ENCODE measurements around the gene B3GLCT. TPM values are rescaled to one million over a fixed set of nuclear protein-coding genes. Genes with fewer than 3 reads are reported as not detected.

B3GLCT gene
- total RNA-seq, 4 donors from 2014 or later = 10.8 to 14.0 (median 11.8) TPM

DNA sequence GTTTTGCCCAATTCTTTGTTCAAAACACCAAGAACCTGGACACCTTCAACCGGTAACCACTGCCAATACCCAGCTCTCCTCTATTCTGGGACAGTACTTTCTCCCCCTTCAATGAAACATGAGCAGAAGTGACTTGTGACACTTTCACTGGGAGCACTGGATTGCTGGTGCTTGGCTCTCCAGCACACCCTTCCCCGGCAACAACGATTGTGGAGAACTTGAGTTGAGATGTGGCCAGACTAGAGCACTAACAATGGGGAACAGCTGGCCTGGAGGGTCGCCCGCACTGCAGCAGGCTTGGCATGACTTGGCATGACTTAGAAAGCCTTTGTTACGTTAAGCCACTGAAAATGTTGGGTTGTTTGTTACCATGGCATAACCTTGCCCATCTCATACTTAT, 7.5 kb upstream of the B3GLCT start:
- TF ChIP-seq, protein P1, sequence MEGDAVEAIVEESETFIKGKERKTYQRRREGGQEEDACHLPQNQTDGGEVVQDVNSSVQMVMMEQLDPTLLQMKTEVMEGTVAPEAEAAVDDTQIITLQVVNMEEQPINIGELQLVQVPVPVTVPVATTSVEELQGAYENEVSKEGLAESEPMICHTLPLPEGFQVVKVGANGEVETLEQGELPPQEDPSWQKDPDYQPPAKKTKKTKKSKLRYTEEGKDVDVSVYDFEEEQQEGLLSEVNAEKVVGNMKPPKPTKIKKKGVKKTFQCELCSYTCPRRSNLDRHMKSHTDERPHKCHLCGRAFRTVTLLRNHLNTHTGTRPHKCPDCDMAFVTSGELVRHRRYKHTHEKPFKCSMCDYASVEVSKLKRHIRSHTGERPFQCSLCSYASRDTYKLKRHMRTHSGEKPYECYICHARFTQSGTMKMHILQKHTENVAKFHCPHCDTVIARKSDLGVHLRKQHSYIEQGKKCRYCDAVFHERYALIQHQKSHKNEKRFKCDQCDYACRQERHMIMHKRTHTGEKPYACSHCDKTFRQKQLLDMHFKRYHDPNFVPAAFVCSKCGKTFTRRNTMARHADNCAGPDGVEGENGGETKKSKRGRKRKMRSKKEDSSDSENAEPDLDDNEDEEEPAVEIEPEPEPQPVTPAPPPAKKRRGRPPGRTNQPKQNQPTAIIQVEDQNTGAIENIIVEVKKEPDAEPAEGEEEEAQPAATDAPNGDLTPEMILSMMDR (IDR thresholded peaks at IDR 0.05) = no peak
- TF ChIP-seq POLR2A (IDR thresholded peaks at IDR 0.05) = no peak
- Histone ChIP-seq H3K4me3 (replicated peaks in 1 of 3) (no peak overlapping the region), H3K27ac (no peak overlapping the region), H3K36me3 (no peaks in the 10 kb centered on the region), H3K9me3 (no peaks in the 10 kb centered on the region), H3K4me1 (no peaks in the 10 kb centered on the region), H3K27me3 (no peaks in the 10 kb centered on the region)
- no peak for DNase-seq
- intact Hi-C loops (cut with DNase I) = no loop called here
- 83 to 88% methylated on average over 6 of the region's 6 CpGs for WGBS, 2 donors

DNA sequence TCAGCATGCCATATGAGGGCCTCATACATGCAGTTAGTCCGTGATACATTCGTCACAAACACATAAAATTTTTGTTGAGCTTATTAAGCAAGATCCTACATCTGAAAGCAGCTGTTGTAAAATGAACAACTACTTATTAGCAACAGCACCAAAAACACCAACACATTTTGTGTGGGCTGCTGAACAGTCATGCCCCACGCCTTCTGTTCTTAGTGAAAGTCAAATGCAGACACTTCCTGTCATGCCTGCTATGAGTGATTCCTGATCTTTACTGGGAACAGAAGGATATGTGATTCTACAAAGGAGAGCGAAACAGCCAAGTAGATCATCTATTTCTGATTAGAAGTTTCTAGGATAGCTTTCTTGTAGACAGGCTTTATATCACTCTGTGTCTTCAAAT, 4.2 kb upstream of the B3GLCT start:
- H3K27me3 ChIP-seq = no peaks in the 10 kb centered on the region
- 95 to 96% methylated on average over 4 of the region's 4 CpGs for WGBS, 2 donors
- H3K36me3 ChIP-seq = no peaks in the 10 kb centered on the region
- no peak for TF ChIP-seq POLR2A (IDR thresholded peaks at IDR 0.05)
- TF ChIP-seq, protein P1 (IDR thresholded peaks at IDR 0.05) = no peak
- no peak overlapping the region for H3K4me3 ChIP-seq (replicated peaks in 1 of 3)
- H3K27ac ChIP-seq = no peak overlapping the region
- H3K4me1 ChIP-seq = peaks cover 6 to 16% of the 10 kb centered on the region in 2 donors
- H3K9me3 ChIP-seq = no peaks in the 10 kb centered on the region
- intact Hi-C loops (cut with DNase I) = no loop called here
- no peak for DNase-seq

DNA sequence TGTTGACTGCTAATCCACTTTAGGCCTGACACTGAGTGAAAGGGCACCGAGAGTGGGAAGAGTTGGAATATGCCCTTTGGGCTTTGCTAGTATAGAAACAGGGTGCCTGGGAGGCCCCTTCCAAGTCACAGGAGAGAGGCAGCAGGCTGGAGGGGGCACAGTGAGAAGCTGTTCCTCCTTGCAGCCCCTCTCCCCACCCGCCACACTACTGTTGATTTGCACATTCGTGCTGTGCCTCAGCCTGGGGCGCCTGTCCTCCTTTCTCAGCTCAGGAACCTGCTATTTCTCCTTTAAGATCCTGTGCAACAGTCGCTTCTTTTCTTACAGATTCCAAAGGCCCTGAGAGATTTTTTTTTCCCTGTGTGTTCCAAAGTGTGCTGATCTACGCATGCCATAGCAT, 2.8 kb upstream of the B3GLCT start:
- Histone ChIP-seq H3K27ac (no peak overlapping the region), H3K27me3 (no peaks in the 10 kb centered on the region), H3K9me3 (no peaks in the 10 kb centered on the region), H3K4me1 (peaks cover 13 to 24% of the 10 kb centered on the region in 2 donors), H3K36me3 (no peaks in the 10 kb centered on the region), H3K4me3 (replicated peaks in 1 of 3) (no peak overlapping the region)
- intact Hi-C loops (cut with DNase I) = no loop called here
- TF ChIP-seq, protein P1 (IDR thresholded peaks at IDR 0.05) = no peak
- no peak for TF ChIP-seq POLR2A (IDR thresholded peaks at IDR 0.05)
- no peak for DNase-seq
- 93 to 96% methylated on average over 6 of the region's 6 CpGs for WGBS, 2 donors

DNA sequence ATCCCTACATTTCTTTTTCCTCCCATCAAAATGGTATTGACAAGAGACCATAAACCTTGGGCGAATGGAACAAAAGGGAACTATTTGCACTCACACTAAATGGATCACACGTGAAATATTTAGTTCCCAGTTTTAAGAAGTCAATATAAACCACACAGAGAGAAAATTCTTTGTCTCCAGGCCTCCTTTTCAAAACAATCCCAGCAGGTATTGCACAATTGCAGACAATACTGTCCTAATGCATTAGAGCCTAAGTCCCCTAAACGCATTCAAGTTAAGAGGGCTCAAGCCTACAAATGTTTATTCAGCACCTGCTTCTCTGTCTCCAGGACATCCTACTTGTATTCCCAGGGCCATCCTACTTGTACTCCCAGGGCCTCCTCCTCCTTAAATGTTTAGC, 1.3 kb upstream of the B3GLCT start:
- Histone ChIP-seq H3K36me3 (no peaks in the 10 kb centered on the region), H3K9me3 (no peaks in the 10 kb centered on the region), H3K4me3 (replicated peaks in 1 of 3) (no peak overlapping the region), H3K4me1 (peaks cover 13 to 24% of the 10 kb centered on the region in 2 donors), H3K27me3 (no peaks in the 10 kb centered on the region), H3K27ac (peak overlapping the region in 2 of 3 donors; percentile 98)
- 44 to 53% methylated on average over 3 of the region's 3 CpGs for WGBS, 2 donors
- DNase-seq = no peak
- intact Hi-C loops (cut with DNase I) = no loop called here
- no peak for TF ChIP-seq POLR2A (IDR thresholded peaks at IDR 0.05)
- TF ChIP-seq, protein P1 (IDR thresholded peaks at IDR 0.05) = no peak

DNA sequence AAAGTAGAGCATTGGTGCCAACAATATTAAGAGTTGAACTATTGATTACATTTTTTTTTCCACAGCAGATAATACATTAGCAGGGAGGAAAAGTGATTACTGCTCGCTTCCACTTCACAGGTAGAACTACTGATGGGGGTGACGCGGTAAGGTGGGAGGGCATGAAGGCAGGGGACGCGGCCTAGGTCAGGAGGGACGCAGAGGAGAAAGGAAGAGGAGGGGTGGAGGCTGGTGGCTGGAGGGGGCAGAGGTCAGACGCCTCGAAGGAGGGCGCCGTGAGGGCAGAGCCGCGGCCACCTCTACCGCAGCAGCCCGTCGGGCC, 287 bp upstream of the B3GLCT start:
- Histone ChIP-seq H3K27ac (peak overlapping the region; percentile 96 to 98 (median 98)), H3K36me3 (no peaks in the 10 kb centered on the region), H3K4me3 (replicated peaks in 1 of 3) (peak overlapping the region in 1 of 3 donors; percentile 60), H3K4me1 (peaks cover 13 to 24% of the 10 kb centered on the region in 2 donors), H3K9me3 (no peaks in the 10 kb centered on the region), H3K27me3 (no peaks in the 10 kb centered on the region)
- no peak for DNase-seq
- intact Hi-C loops (cut with DNase I) = no loop called here
- WGBS, 2 donors = 13 to 18% methylated on average over 12 to 14 of the region's 15 CpGs
- TF ChIP-seq POLR2A (IDR thresholded peaks at IDR 0.05) = no peak
- TF ChIP-seq, protein P1 (IDR thresholded peaks at IDR 0.05) = no peak
